Measurements from ENCODE around the gene BTBD1.
A peak's percentile ranks its signal among the peaks of the same experiment; 100 is the strongest.

Gene BTBD1

DNA sequence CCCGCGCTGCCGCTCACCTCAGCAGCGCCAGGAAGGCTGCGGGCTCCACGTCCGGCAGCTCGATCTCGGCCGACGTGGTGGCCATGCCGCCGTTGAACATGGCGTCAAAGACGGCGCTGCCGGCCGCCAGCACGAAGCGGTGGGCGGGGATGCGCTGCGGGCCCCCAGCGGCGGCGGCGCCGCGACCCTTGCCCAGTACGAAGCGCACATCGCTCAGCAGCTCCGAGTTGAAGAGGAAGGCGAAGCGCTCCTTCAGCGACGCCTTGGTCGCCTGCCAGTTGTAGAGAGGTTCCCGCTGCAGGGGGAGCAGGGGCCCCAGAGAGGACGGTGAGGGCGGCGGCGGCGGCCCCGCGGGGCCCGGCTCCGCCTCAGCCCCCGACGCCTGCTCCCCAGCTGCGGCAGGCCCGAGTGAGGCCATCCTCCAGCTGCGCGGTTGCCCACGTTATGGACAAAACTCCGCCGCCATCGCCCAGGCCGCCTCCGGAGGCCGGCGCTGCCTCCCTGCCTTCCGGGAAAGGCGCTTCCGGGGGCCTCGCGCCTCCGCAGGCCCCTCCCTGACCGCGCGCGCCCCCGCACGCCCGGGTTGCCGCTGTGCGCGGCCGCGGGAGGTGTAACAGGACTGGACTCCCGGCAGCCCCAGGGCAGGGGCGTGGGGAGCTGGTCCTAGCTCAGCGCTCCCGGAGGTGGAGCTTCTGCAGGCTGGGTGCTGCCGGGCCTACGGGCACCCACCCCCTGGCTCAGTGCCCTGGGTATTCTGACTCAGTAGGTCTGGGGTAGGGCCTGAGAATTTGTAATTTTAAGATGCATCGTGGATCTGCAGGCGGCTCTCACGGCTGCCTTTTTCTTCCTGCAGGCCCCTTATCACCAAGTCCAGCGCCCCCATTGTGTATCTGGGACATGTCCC, at the start of gene BTBD1:
Gene BTBD1 (minus strand): TSS at position 519 of the 904 bp plus-strand sequence. CDS start 101 bp downstream, at position 418.
- peak; percentile 55 for DNase-seq

DNA sequence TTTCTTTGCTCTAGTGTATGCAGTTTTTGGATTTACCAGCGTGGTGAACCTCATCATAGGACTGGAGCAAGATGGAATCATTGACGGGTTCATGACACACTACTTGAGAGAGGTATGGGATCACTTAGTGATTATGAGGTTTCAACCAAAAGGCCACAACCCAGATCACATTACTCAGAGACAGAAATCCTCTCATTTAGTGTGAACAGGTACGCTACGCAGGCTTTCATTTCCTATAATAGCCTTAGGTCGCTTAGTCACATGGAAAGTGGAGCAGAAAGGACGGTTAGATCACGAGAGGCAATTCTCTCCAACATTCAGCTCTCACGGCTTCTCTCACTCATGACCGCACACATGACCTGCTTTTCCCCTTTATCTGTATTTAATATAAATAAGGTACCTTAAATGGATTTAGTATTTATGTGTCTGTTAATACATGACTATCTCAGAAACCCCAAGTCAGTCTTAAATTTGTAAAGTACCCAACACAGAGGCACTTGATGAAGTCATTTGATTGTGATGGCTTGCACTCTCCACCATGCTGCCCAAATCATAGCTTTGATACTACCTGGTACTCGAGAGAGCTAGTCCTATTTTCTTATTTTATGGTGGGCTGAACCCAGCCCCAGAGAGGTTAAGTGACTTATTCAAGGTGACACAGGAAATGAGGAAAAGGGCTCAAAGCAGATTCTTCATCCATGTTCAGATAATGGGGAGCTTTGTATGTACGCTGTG, 48.9 kb upstream of the BTBD1 start:
- no peak for DNase-seq

DNA sequence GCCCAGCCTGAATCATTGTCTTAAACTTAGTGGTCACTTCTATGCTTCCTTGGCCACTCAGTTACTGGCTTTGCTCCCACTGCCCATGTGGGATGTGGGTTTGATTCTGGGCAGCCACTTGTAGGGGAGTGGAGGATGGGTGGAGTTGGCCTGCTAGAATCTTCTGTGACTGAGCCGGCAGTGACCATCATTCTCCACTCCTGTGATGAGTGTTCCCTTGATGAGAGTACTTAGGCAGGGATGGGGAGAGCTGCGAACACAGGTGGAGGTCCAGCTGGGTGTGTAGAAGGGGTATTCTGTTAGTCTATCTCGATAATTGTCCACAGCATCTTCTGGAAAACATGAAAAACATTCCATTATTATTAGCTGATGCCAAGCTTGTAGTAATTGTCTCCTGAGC, 48.4 kb upstream of the BTBD1 start:
- no peak for DNase-seq

DNA sequence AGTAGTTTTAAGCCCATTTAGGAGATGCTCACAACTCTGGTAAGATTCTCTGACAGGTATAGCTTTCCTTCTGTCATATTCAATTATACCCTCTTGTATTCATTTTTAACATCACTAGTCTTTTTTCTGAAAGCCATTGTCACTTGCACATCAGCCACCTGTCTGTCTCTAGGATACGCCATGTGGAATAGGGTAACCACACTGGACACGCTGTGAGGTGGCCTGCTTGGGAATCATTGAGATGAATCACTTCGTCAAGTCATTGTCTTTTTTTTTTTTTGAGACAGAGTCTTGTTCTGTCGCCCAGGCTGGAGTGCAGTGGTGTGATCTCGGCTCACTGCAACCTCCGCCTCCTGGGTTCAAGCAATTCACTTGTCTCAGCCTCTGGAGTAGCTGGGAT, 47.8 kb upstream of the BTBD1 start:
- DNase-seq: no peak

DNA sequence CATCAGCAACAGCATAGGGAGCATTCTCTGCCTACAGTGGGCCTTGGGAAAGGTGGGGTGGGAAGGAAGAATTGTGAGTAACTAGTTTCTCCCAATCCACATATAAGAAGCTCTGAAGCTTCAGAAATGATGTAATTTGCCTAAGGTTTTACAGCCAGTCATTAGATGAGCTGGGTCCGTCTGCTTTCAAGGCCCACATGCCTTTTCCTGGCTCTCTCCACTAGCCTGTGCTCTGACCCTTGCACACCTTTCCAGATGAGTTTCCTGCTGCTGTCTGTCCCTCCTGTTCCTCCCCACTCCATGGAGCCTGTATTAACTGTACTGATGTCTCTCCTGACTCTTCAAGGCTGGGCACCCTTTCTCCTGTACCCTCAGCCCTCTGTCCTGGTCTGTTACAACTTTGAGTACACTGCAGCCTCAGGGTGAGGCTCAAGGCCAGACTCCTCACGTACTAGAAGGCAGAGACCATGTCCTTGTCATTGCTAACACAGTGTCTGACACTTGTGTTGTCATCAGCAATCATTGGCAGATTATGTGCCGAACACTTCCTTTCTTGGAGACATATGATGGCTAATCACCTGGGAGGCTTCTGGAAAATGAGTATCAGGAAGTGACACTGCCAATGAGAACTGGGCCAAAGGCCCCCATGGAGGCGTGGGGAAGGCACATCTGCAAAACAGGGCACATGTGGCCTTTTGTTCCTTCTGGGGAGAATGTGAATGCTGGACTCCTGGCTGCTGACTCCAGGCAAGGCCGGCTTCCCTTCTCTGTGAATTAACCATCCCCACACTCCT, 47.0 kb upstream of the BTBD1 start:
- no peak for DNase-seq

DNA sequence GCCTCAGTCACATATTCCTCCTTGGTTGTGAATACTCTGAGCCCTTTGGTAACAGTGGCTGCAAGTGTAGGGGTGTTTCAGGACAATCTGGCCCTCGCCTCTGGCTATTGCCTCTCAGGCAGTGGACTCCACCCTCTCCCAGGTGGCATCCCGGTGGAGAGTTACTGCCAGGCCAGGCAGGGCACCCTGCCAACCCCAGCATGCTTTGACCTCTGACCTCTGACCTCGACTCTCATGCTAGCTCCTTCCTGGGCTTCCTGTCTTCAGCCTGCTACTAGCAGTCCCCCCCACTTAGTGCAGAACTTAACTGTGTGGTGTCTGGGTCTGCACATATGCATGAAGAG, 45.9 kb upstream of the BTBD1 start:
- DNase-seq: no peak

DNA sequence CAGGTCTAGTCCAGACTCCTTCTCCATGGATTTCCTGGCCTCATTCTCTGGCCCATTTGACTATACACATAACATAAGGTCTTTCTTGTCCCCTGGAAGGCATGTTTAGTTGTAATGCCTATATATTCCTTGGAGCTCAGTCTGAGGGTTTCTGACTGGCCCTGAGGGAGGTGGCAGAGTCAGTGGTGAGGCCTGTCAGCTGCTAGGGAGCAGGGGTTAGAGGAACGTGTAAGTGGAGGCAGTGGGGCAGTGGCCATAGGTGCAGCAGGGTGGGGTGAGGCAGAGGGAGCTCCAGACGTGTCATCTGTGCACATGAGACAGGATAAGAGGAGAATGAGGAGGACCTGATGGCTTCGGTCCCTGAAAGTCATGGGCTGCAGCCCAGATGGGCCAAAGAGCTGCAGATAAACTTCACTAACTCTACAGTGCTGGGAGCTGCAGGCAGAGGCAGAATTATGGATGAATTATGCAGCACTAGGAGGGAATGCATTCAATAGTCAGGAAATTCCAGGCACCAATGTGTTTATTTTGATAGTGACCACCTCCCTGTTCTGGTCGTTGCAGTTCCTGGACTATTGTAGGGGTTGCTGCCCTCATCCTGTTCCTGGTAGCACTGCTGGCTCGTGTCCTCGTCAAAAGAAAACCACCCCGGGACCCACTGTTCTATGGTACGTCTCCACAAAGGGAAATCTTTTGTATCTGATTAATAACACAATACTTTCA, 45.3 kb upstream of the BTBD1 start:
- DNase-seq: no peak

DNA sequence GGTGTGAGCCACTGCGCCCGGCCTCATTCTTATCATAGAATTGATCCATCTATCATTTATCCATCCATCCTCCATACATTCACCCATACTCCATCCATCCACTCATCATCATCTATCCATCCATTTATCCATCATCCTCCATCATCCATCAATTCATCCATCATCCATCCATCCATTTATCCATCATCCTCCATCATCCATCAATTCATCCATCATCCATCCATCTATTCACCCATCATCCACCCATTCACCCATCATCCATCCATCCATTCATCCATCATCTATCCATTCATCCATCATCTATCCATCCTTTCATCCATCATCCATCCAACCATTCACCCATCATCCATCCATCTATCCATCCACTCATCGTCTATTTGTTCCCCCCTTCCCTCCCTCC, 44.1 kb upstream of the BTBD1 start:
- no peak for DNase-seq

DNA sequence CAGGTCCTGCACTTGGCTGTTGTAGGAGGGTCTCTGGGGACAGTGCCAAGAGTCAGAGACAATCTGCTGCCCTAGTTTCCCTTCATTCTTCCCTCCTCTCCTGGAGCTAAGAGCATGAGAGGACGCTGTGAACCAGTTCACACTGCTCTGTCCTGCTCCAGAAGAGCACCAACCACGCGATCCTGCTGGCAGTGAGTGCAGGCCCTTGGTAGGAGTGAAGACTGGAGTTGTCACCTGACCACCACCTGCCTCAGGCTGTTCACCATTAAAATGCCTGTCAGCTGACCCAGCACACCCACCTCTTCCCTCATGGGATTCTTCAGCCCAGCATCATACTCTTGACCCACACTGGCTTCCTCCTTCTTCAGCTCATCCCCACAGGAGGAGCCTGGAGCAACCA, 43.3 kb upstream of the BTBD1 start:
- no peak for DNase-seq

DNA sequence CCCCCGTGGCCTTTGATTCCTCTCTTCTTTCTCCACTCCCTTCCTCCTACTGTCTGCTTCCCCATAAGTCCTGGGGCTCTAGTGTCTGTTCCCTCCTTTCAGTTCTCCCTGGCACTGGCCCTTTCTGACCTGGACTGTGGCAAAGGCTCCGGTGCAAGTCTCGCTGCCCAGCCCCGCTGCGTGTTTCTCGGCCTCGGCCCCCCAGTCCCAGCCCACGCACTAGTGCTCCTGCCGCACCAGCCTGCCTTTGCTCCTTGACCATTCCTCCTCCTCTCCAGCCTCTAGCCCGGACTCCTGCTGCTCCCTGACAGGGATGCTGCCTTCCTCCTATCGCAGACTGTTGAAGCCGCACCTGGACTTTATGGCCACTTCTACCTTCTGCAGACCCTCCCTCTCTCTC, 42.5 kb upstream of the BTBD1 start:
- no peak for DNase-seq

DNA sequence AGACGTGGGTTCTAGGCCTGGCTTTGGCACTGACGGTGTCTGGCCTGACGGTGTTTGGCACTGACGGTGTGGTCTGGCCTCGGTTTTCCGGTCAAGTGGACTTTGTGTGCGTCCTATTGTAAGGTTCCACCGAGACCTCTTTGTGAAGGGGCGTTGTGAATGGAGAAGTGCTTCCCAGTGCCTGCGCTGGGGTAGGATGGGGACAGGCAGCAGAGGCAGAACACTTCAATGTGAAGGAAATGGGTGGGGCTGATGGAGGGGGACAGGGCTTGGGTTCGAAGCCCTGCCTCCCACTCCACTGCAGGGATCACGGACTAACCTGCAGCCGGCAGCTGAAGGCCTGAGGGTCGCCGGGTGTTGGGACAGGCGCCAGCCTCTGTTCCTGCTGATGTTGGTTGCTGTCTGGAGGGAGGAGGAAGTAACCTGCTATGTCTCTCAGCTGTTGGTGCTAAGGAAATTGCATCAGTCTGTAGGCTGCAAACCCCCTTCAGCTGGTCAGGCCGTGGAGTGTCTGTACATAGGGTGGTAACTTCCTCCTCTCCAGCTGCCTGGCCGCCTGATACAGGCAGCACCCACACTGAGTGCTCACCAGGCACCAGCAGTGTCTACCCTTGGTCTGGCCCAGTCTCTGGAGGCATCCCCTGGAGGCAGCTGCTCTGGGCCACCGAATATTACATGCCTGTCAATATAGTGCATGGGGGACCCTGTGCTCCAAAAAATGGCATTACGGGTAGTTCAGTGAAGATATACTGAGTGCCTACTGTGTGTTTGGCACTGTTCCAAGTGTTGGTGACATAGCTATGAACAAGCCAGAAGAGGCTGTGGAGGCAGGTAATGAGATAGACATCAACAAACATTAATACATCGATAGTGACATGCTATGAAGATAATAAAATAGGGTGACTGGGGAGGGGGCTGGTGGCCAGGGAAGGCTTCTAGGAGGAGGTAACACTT, 41.5 kb upstream of the BTBD1 start:
- DNase-seq: no peak

DNA sequence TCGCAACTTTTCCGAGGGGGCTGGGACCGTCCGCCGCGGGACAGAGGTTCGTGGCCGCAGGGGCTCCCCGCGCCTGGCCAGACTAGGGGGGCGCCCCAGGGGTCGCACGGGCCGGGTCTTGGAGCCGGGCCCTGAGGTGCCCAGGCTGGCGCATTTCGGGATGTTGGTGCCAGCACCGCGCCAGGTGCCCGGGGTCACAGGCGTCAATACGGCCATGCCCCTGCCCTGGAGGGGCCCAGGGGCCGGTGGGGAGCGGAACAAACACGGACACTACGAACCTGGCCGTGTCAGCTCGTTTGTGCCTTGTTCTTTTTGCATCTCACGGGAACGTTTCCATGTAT, 40.8 kb upstream of the BTBD1 start:
- no peak for DNase-seq

DNA sequence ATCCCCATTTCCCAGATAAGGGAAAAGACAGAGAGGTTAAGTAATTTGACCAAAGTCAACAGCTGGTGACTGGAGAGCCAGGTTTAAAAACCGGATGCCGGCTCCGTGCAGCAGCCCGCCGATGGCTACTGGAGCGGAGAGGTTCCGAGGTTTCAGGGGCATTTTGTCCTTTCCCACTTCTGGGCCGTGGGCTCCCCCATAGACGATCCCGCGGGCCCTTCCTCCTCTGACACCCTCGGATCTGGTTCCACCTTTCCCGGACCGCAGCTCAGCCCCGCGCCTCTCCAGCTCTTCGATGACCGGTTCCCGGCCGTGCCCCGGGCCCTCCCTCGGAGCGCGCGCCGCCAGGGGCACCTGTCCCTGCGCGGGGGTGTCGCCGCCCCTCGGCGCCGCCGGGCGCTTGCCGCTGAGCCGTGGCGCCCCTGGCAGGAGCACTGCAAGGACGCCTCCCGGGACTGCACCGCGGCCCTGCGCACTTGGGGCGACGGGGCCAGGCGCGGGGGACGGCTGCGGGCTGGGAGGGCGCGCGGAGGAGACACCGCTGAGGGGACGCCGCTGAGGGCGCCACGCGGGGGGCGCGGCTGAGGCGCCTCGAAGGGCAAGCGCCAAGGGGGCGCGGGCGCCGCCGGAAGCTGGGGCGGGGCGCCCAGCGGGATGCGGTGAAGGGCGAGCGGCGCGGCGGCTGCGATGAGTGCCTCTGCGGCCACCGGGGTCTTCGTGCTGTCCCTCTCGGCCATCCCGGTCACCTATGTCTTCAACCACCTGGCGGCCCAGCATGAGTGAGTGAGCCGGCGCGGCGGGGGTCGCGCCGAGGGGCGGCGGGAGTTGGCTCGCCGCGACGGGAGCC, 40.2 kb upstream of the BTBD1 start, which contains the start of gene TM6SF1:
Gene TM6SF1 (plus strand): TSS at position 652 of the 847 bp plus-strand sequence. CDS start 36 bp downstream, at position 688.
- no peak for DNase-seq

DNA sequence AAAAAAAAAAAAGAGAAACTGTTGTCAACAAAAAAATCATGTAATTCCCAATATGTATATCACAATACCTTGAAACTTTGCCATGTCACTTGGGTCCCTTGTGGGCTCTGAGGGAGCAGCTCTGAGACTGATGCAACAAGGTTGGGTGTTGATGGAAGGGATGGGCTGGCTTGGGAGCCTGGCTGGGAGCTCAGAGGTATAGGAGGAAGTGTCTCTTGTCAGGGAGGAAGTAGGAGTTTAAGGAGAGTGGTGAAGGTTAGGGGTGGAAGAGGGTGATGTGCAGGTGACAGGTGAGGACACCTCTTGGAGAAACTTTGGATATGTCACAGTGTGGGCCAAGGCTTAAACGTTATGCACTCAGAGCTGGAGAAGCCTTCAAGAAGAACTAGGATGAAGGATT, 38.4 kb upstream of the BTBD1 start:
- no peak for DNase-seq

DNA sequence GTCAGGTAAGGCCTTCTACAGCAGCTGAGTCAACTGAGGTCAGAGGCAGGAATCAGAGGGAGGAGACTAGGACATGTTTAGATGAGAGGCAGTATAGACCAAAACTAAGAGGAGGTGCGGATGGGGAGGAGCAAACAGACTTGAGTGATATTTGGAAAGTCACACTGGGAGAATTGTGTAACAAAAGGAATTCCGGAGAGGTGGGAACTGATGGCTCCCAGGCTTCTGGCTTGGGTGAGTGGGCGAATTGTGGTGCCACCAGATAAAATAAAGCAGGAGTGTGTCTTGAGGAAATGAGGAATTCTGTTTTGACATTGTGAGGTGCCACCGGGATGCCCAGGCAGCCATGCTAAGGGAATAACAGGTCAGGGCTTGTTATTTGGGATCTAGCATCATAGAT, 37.1 kb upstream of the BTBD1 start:
- no peak for DNase-seq

DNA sequence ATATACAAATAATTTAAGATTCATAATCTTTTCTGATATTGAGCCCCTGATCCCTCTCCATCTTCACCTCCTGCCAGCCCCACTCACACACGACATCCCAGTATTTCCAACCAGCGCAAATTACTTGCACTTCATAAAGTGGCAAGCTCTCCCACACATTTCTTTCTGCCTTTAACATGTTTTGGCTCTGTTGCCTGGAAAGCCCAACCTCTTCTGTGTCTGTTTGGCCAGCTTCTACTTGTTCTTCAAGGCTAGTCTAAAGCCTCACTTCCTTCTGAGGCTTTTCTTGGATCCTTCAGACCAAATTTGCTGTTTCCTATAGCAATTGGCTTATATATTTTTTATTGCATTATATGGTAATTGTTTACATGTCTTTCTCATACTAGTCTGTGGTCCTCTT, 35.3 kb upstream of the BTBD1 start:
- DNase-seq: no peak

DNA sequence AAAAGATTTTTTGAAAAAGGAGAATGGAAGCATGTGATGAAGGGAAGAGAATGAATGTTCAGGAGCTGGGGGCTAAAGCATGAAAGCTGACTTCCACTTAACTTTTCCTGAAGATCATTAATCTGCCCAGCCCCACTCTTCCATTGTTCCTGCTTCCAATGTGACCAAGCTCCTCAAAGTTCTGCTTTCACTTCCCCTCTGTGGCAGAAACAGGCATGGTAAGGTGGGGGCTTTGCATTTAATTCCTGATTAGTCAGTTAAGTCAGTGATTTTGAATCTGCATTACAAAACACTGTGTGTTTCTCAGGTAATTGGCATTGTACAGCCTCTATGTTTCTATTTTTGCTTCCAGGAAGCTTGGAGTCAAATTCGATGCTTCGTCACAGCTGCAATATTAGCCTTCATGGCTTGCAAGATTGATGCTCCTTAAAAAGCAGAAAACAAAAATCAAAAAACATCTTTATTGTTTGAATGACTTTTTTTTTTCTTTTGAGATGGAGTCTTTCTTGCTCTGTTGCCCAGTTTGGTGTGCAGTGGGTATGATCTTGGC, 33.1 kb upstream of the BTBD1 start:
- DNase-seq: no peak

DNA sequence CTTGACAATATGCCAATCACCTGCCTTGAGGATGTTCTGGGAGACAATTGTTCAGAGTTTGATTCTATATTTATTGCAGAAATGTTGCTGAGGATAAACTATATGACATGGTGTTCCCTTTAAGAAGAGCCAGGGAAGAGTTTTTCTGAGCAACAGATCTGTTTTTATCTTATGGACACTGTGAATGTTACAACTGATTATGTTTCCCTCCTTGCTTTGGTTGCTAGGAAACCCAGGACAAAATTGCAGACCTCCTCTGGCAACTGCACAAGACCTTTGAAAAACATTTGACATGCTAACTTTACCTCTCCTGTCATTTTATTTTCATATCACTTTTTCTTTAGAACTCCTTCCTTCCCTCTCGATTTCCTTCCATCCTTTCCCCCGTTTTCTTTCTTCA, 32.2 kb upstream of the BTBD1 start:
- DNase-seq: no peak

DNA sequence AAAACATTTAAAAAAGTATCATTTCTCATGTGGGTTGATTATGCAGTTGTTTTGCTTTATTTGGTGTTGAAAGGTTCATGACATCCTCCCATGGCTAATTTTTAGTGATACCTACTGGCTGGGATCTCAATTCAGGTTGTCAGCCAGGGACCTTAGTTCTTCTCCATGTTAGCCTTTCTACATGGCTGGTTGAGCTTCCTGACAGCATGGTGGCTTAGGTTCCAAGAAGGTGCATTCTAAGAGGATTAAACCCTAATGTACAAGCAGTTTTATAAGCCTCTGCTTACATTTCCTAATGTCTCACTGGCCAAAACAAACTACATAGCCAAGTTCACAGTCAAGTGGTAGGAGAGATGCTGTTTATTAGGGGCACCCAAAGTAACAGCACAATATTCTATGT, 31.0 kb upstream of the BTBD1 start:
- no peak for DNase-seq

DNA sequence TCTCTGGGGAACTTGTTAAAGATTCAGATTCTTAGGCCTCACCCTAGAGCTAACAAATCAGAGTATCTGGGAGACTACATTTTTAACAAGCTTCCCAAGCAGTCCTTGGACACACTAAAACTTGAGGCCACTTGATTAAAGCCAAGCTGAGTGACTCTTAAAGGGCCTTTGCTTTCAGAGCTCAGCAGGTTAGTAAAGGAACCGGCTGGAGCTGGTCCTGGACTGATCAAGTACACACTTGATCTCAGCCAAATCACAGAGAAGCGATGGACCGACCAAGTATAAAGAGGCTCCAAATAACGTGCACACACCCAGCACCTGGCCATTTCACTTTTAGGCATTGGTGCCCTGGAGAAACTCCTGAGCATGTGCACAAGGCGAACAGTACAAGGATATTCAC, 27.5 kb upstream of the BTBD1 start:
- DNase-seq: no peak
